ENCODE measurements around the gene SOX6.

GRCh38 chr11:16326679-16327297 is 29.6 kb downstream of the SOX6 start:
- no peak for TF ChIP-seq EZH2 (conservative IDR thresholded peaks at IDR 0.05; ENCODE audit: low read depth, low read length)
- TF ChIP-seq GABPA (IDR thresholded peaks at IDR 0.05; ENCODE audit: low read depth, low read length) = no peak
- no peak for TF ChIP-seq GABPA (CRISPR knock-in tag; IDR thresholded peaks at IDR 0.05; ENCODE audit: low read depth)
- TF ChIP-seq ZBTB21 (CRISPR knock-in tag; IDR thresholded peaks at IDR 0.05) = no peak
- TF ChIP-seq, protein P1, sequence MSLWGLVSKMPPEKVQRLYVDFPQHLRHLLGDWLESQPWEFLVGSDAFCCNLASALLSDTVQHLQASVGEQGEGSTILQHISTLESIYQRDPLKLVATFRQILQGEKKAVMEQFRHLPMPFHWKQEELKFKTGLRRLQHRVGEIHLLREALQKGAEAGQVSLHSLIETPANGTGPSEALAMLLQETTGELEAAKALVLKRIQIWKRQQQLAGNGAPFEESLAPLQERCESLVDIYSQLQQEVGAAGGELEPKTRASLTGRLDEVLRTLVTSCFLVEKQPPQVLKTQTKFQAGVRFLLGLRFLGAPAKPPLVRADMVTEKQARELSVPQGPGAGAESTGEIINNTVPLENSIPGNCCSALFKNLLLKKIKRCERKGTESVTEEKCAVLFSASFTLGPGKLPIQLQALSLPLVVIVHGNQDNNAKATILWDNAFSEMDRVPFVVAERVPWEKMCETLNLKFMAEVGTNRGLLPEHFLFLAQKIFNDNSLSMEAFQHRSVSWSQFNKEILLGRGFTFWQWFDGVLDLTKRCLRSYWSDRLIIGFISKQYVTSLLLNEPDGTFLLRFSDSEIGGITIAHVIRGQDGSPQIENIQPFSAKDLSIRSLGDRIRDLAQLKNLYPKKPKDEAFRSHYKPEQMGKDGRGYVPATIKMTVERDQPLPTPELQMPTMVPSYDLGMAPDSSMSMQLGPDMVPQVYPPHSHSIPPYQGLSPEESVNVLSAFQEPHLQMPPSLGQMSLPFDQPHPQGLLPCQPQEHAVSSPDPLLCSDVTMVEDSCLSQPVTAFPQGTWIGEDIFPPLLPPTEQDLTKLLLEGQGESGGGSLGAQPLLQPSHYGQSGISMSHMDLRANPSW (CRISPR knock-in tag; IDR thresholded peaks at IDR 0.05; ENCODE audit: borderline replicate concordance) = no peak
- TF ChIP-seq ZBTB14 (CRISPR knock-in tag; IDR thresholded peaks at IDR 0.05) = no peak
- TF ChIP-seq IKZF4 (CRISPR knock-in tag; IDR thresholded peaks at IDR 0.05; ENCODE audit: borderline replicate concordance, low read depth, not compliant biosample characterization) = no peak
- no peak for TF ChIP-seq ZFX (CRISPR knock-in tag; IDR thresholded peaks at IDR 0.05; ENCODE audit: low read depth)
- TF ChIP-seq ZNF253 (CRISPR knock-in tag; IDR thresholded peaks at IDR 0.05; ENCODE audit: borderline replicate concordance) = no peak
- no peak for TF ChIP-seq ONECUT2 (CRISPR knock-in tag; IDR thresholded peaks at IDR 0.05)
